Activated naive CD4-positive, alpha-beta T cell treated with anti-CD3 and anti-CD28 coated beads, Interleukin-2, amount 10 ng/mL, durations not matched to agents 7 days and 5 days (primary cell): ENCODE data around the gene NR1H2.

Experiments
- CTCF ChIA-PET: fragments of 350-600 bp; sonication (Branson Sonifier 250); formaldehyde crosslinking; loops from one replicate; lab custom pipeline; 2021; ENCODE audit warnings: antibody characterized with exemption; lab: Charles Lee
- DNase-seq: peaks from one replicate; pipeline ENCODE4 v3.0.0-alpha.2; 2020
- H3K27ac Mint-ChIP-seq: one replicate; pipeline ENCODE4 v1.8.0; 2021; ENCODE audit warnings: mild to moderate bottlenecking, moderate library complexity, mixed read lengths
- H3K27me3 Mint-ChIP-seq: one replicate; pipeline ENCODE4 v1.8.0; 2021; ENCODE audit warnings: mild to moderate bottlenecking, mixed read lengths
- H3K36me3 Mint-ChIP-seq: one replicate; pipeline ENCODE4 v1.8.0; 2021; ENCODE audit warnings: mixed read lengths
- H3K4me1 Mint-ChIP-seq: one replicate; pipeline ENCODE4 v1.8.0; 2021; ENCODE audit warnings: mixed read lengths
- H3K4me3 Mint-ChIP-seq: one replicate; pipeline ENCODE4 v1.8.0; 2021; ENCODE audit warnings: mild to moderate bottlenecking, moderate library complexity, mixed read lengths
- H3K9me3 Mint-ChIP-seq: one replicate; pipeline ENCODE4 v1.8.0; 2021; ENCODE audit warnings: mixed read lengths

Gene NR1H2

GRCh38 chr19:50377517-50377916 is 1.3 kb downstream of the NR1H2 start:
- peak overlapping the region; percentile 90 for H3K4me3 Mint-ChIP-seq

DNA sequence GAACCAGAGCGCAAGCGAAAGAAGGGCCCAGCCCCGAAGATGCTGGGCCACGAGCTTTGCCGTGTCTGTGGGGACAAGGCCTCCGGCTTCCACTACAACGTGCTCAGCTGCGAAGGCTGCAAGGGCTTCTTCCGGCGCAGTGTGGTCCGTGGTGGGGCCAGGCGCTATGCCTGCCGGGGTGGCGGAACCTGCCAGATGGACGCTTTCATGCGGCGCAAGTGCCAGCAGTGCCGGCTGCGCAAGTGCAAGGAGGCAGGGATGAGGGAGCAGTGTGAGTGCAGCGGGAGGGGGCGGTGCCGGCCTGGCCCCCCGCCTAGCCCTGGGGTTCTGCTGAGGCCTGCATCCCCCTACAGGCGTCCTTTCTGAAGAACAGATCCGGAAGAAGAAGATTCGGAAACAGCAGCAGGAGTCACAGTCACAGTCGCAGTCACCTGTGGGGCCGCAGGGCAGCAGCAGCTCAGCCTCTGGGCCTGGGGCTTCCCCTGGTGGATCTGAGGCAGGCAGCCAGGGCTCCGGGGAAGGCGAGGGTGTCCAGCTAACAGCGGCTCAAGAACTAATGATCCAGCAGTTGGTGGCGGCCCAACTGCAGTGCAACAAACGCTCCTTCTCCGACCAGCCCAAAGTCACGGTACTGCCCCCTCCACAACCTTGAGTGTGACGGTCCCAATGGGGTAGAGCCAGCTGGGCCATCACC is 2.1 kb downstream of the NR1H2 start:
- Mint-ChIP-seq H3K4me1 (peaks cover 34% of the 10 kb centered on the region), H3K36me3 (peaks cover 40% of the 10 kb centered on the region), H3K9me3 (no peaks in the 10 kb centered on the region), H3K27ac (peak overlapping the region; percentile 98), H3K27me3 (no peaks in the 10 kb centered on the region), H3K4me3 (peak overlapping the region; percentile 90)
- CTCF ChIA-PET, result no interaction called here
- DNase-seq, result no peak

More at GRCh38 chr19:50377517-50377916, 1.3 kb downstream of the NR1H2 start:
- peaks cover 40% of the 10 kb centered on the region for H3K36me3 Mint-ChIP-seq
- no peaks in the 10 kb centered on the region for H3K27me3 Mint-ChIP-seq
- H3K4me1 Mint-ChIP-seq, result peaks cover 30% of the 10 kb centered on the region
- no peaks in the 10 kb centered on the region for H3K9me3 Mint-ChIP-seq
- peak overlapping the region; percentile 98 for H3K27ac Mint-ChIP-seq
- no peak for DNase-seq
- CTCF ChIA-PET, result no interaction called here

DNA sequence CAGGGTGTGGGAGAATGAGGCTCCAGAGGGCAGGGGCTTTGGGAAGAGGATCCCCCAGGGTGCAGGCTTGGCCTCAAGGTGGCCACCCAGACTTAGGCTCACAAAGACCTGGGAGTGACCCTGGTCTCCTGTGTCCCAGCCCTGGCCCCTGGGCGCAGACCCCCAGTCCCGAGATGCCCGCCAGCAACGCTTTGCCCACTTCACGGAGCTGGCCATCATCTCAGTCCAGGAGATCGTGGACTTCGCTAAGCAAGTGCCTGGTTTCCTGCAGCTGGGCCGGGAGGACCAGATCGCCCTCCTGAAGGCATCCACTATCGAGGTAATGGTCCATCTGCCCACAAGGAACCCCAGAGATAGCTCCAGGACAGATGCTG is 2.6 kb downstream of the NR1H2 start:
- H3K9me3 Mint-ChIP-seq, result no peaks in the 10 kb centered on the region
- H3K27ac Mint-ChIP-seq, result no peak overlapping the region
- CTCF ChIA-PET, result no interaction called here
- no peaks in the 10 kb centered on the region for H3K27me3 Mint-ChIP-seq
- no peak overlapping the region for H3K4me3 Mint-ChIP-seq
- DNase-seq, result no peak
- H3K36me3 Mint-ChIP-seq, result peaks cover 40% of the 10 kb centered on the region
- peaks cover 39% of the 10 kb centered on the region for H3K4me1 Mint-ChIP-seq

DNA sequence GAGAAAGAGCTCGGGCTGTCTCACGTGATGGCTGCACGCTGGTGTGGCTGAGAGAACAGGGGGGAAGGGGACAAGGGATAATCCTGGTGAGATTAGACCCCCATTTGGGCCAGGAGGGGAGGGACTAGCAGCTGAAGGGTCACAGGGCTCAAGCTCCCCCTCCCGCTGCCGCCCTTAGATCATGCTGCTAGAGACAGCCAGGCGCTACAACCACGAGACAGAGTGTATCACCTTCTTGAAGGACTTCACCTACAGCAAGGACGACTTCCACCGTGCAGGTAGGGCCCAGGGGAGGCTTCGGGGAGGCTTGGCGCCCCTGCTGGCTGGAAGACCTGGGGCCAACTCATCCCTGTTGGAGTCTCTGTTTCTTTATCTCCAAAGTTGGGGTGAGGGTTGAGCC is 3.3 kb downstream of the NR1H2 start:
- Mint-ChIP-seq H3K4me1 (peaks cover 40% of the 10 kb centered on the region), H3K4me3 (no peak overlapping the region), H3K9me3 (no peaks in the 10 kb centered on the region), H3K27ac (no peak overlapping the region), H3K36me3 (peaks cover 45% of the 10 kb centered on the region), H3K27me3 (no peaks in the 10 kb centered on the region)
- DNase-seq, result no peak
- CTCF ChIA-PET, result no interaction called here

GRCh38 chr19:50380137-50380536 is 3.9 kb downstream of the NR1H2 start:
- peak overlapping the region; percentile 76 for H3K27ac Mint-ChIP-seq
- H3K36me3 Mint-ChIP-seq, result peaks cover 50% of the 10 kb centered on the region

GRCh38 chr19:50380751-50381151 is 4.5 kb downstream of the NR1H2 start:
- Mint-ChIP-seq H3K27me3 (no peaks in the 10 kb centered on the region), H3K4me3 (no peak overlapping the region), H3K36me3 (peaks cover 51% of the 10 kb centered on the region), H3K4me1 (peaks cover 46% of the 10 kb centered on the region), H3K9me3 (no peaks in the 10 kb centered on the region), H3K27ac (no peak overlapping the region)
- CTCF ChIA-PET, result no interaction called here
- no peak for DNase-seq

More at GRCh38 chr19:50380137-50380536, 3.9 kb downstream of the NR1H2 start:
- no peak for DNase-seq
- H3K9me3 Mint-ChIP-seq, result no peaks in the 10 kb centered on the region
- H3K27me3 Mint-ChIP-seq, result no peaks in the 10 kb centered on the region
- H3K4me3 Mint-ChIP-seq, result no peak overlapping the region
- CTCF ChIA-PET, result no interaction called here
- H3K4me1 Mint-ChIP-seq, result peaks cover 45% of the 10 kb centered on the region

DNA sequence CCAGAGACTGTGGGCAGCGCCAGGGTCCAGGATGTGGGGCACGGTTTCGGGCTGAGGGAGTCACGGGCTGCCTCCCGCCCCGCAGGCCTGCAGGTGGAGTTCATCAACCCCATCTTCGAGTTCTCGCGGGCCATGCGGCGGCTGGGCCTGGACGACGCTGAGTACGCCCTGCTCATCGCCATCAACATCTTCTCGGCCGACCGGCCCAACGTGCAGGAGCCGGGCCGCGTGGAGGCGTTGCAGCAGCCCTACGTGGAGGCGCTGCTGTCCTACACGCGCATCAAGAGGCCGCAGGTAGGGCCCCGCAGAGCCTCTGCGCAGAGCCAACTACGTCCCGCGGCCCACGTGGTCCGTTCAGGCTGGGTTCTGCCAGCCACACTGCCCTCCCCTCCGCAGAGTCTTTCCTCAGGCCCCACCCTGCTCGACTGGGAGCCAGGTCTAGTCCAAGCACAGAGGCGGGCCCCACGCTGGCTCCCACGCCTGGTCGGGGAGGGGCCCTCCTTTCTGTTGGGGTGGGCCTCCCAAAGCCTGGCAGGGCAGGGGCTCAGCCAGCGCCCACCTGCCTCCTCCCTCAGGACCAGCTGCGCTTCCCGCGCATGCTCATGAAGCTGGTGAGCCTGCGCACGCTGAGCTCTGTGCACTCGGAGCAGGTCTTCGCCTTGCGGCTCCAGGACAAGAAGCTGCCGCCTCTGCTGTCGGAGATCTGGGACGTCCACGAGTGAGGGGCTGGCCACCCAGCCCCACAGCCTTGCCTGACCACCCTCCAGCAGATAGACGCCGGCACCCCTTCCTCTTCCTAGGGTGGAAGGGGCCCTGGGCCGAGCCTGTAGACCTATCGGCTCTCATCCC is 5.8 kb downstream of the NR1H2 start:
- Mint-ChIP-seq H3K27ac (no peak overlapping the region), H3K9me3 (no peaks in the 10 kb centered on the region), H3K36me3 (peaks cover 50% of the 10 kb centered on the region), H3K4me3 (no peak overlapping the region), H3K27me3 (no peaks in the 10 kb centered on the region), H3K4me1 (peaks cover 40% of the 10 kb centered on the region)
- CTCF ChIA-PET, result no interaction called here
- DNase-seq, result no peak

- Mint-ChIP-seq H3K4me1 (peaks cover 37% of the 10 kb centered on the region), H3K36me3 (peaks cover 45% of the 10 kb centered on the region)
- CTCF ChIA-PET, result interaction anchor here (1.3 kb wide), 1 partner anchor 26 kb away, joined by 9 read pairs; no protein-coding TSS in a partner anchor
Observed at GRCh38 chr19:50383001-50383851, 7.0 kb downstream of the NR1H2 start.

GRCh38 chr19:50383852-50384684 is 7.8 kb downstream of the NR1H2 start, which contains the start of gene POLD1:
Gene POLD1 (plus strand): TSS chr19:50384347. CDS start chr19:50398852, 14,505 bp downstream.
- peaks cover 39% of the 10 kb centered on the region for H3K36me3 Mint-ChIP-seq
- H3K27ac Mint-ChIP-seq, result peak within 1 kb of the TSS; percentile 89
- CTCF ChIA-PET, result interaction anchor here (0.7 to 1.3 kb wide), 2 partner anchors 23 to 27 kb away, joined by 3 to 9 read pairs; no protein-coding TSS in a partner anchor
- peak; percentile 99 for DNase-seq
- H3K4me1 Mint-ChIP-seq, result peaks cover 36% of the 10 kb centered on the region
- no peaks in the 10 kb centered on the region for H3K9me3 Mint-ChIP-seq
- no peaks in the 10 kb centered on the region for H3K27me3 Mint-ChIP-seq
- peak within 1 kb of the TSS; percentile 96 for H3K4me3 Mint-ChIP-seq

More at GRCh38 chr19:50383001-50383851, 7.0 kb downstream of the NR1H2 start:
- Mint-ChIP-seq H3K27ac (peak overlapping the region; percentile 89), H3K4me3 (peak overlapping the region; percentile 96), H3K9me3 (no peaks in the 10 kb centered on the region), H3K27me3 (no peaks in the 10 kb centered on the region)
- DNase-seq, result no peak

GRCh38 chr19:50384685-50385535 is 8.7 kb downstream of the NR1H2 start:
- H3K4me1 Mint-ChIP-seq, result peaks cover 33% of the 10 kb centered on the region
- CTCF ChIA-PET, result interaction anchor here (0.7 to 1.3 kb wide), 3 partner anchors 23 to 28 kb away, joined by 3 to 9 read pairs (median 4); no protein-coding TSS in a partner anchor
- no peak for DNase-seq

DNA sequence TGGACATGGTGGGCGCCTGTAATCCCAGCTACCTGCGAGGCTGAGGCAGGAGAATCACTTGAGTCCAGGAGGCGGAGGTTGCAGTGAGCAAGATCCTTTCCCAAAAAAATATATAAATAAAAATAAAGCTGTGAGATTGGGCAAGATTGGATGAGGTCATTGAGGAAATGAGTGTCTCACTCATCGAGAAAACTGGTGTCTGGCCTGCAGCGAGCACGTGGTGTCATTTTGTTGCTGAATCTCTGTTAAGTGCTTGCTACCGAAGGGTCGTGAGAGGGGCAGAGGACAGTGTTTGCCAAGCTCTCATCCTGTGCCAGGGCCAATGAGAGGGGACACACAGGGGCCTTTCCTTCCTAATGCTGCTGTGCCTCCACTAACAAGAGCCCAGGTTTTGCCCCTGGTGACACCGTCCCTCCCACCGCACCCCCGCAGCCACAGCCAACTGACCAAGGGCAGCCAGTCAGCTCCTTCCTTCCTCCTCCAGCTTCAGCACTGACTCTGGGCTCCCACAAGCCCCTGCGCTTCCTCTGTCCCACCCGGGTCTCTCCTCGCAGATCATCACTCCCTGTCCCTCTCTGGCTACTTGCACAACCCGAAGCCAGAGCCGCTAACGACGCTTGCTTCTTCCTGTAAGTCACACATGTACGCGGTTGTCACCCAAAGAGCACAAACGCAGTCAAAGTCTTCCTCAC is 11.1 kb downstream of the NR1H2 start:
- CTCF ChIA-PET, result interaction anchor here (1.5 kb wide), 1 partner anchor 74 kb away, joined by 4 read pairs; no protein-coding TSS in a partner anchor
- Mint-ChIP-seq H3K9me3 (no peaks in the 10 kb centered on the region), H3K36me3 (peaks cover 31% of the 10 kb centered on the region), H3K27ac (no peak overlapping the region), H3K4me1 (peaks cover 31% of the 10 kb centered on the region), H3K4me3 (no peak overlapping the region), H3K27me3 (no peaks in the 10 kb centered on the region)
- DNase-seq, result no peak

More at GRCh38 chr19:50384685-50385535, 8.7 kb downstream of the NR1H2 start:
- Mint-ChIP-seq H3K9me3 (no peaks in the 10 kb centered on the region), H3K27me3 (no peaks in the 10 kb centered on the region), H3K27ac (peak overlapping the region; percentile 89), H3K36me3 (peaks cover 31% of the 10 kb centered on the region), H3K4me3 (peak overlapping the region; percentile 96)

DNA sequence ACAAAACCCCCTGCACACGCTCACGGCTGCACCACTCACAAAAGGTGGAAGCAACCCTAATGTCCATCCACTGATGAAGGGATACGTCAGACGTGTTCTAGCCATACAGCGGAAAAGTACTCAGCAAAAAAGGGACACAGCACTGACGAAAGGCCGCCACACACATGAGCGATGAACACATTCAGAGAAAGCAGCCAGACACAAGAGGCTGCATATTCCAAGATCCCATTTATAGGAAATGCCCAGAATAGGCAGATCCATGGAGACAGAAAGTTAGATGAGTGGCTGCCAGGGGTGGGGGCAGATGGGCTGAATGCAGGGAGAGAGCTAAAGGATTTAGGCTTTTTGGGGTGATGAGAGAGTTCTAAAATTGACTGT is 11.6 kb downstream of the NR1H2 start:
- H3K27ac Mint-ChIP-seq, result no peak overlapping the region
- H3K36me3 Mint-ChIP-seq, result peaks cover 36% of the 10 kb centered on the region
- CTCF ChIA-PET, result interaction anchor here (0.6 kb wide), 1 partner anchor 1661 kb away, joined by 3 read pairs; no protein-coding TSS in a partner anchor
- no peaks in the 10 kb centered on the region for H3K27me3 Mint-ChIP-seq
- peaks cover 31% of the 10 kb centered on the region for H3K4me1 Mint-ChIP-seq
- no peak for DNase-seq
- no peak overlapping the region for H3K4me3 Mint-ChIP-seq
- no peaks in the 10 kb centered on the region for H3K9me3 Mint-ChIP-seq
